C4-2B (cell line): Measurements from ENCODE around the gene VASH2.

Experiments
- H3K27ac ChIP-seq: fragments of 450-650 bp; 2 replicates; pipeline ENCODE4 v1.5.1; 2017
- ZFX ChIP-seq: fragments of 450-650 bp; IDR thresholded peaks from 2 replicates; pipeline ENCODE4 v1.6.1; 2017
- TF ChIP-seq, protein P1 (sequence below): fragments of 450-650 bp; conservative IDR thresholded peaks from 2 replicates; pipeline ENCODE4 v1.5.1; 2017; ENCODE audit warnings: mild to moderate bottlenecking

VASH2 gene

GRCh38 chr1:212945056-212945455, 5.3 kb upstream of the VASH2 start:
- H3K27ac ChIP-seq = peak overlapping the region; percentile 62; the same call in 1 of the 2 replicates
- TF ChIP-seq ZFX = no peak
- TF ChIP-seq, protein P1, sequence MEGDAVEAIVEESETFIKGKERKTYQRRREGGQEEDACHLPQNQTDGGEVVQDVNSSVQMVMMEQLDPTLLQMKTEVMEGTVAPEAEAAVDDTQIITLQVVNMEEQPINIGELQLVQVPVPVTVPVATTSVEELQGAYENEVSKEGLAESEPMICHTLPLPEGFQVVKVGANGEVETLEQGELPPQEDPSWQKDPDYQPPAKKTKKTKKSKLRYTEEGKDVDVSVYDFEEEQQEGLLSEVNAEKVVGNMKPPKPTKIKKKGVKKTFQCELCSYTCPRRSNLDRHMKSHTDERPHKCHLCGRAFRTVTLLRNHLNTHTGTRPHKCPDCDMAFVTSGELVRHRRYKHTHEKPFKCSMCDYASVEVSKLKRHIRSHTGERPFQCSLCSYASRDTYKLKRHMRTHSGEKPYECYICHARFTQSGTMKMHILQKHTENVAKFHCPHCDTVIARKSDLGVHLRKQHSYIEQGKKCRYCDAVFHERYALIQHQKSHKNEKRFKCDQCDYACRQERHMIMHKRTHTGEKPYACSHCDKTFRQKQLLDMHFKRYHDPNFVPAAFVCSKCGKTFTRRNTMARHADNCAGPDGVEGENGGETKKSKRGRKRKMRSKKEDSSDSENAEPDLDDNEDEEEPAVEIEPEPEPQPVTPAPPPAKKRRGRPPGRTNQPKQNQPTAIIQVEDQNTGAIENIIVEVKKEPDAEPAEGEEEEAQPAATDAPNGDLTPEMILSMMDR = no peak

DNA sequence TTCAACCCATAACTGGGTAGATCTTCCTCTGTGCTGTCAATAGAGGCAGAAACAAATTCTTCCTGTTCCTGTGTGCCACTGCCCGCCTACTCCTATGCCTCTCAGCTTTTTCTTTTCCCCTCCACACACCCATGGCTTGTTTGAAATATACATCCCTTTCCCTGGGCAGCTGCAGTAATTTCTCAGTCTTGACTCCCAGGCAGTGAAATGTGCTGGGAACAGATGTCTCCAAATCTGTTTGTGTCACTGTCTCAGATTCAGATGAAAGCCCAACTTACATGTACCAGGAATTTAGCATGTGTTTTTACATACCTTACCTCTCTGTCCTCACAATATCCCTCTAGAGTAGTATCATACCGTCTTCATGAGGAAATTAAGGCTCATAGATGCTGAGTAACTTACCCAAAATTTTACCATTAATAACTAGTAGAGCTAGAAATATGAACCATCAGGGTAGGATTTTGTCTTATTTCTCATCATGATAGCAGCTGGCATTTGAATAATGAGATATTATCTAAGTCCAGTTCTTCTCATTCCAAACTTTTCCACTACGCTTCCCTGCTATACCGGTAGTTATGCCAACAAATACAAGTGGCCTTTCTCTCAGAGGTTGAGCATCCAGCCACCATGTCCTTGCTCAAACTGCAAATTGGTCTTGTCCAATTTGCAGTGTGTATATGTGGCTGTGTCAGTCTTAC, 4.7 kb upstream of the VASH2 start:
- peak overlapping the region; percentile 62; the same call in 1 of the 2 replicates for H3K27ac ChIP-seq
- TF ChIP-seq, protein P1 = no peak
- TF ChIP-seq ZFX = no peak

- TF ChIP-seq ZFX = no peak
- TF ChIP-seq, protein P1 = no peak
- peak overlapping the region; percentile 62; the same call in 1 of the 2 replicates for H3K27ac ChIP-seq
Measured at GRCh38 chr1:212946872-212947271, 3.5 kb upstream of the VASH2 start.

- peak overlapping the region; percentile 53 for H3K27ac ChIP-seq
- TF ChIP-seq, protein P1 = no peak
- no peak for TF ChIP-seq ZFX
Measured at GRCh38 chr1:212949771-212950170, 570 bp upstream of the VASH2 start.

GRCh38 chr1:212951126-212951946, 995 bp downstream of the VASH2 start:
- peak overlapping the region; percentile 53 for H3K27ac ChIP-seq
- no peak for TF ChIP-seq ZFX
- TF ChIP-seq, protein P1 = no peak

GRCh38 chr1:212951947-212952640, 1.8 kb downstream of the VASH2 start:
- H3K27ac ChIP-seq = no peak overlapping the region
- TF ChIP-seq ZFX = no peak
- TF ChIP-seq, protein P1 = no peak

DNA sequence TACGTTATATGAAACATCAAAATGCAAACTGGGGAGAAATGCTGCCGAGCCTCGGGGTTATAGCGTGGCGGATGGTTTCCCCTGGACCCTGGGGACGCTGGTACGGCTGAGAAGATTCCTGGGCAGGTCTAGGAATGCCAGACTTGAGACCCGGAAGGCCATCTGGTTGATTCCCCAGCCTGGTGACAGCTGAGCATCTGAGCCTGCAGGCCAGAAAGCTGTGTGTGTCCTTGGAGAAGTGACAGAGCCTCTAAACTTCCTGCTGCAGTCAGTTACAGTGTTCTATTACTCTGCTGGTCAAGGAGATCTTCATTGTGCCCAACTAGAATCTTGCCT, 2.3 kb downstream of the VASH2 start:
- no peak for TF ChIP-seq ZFX
- TF ChIP-seq, protein P1 = no peak

More for the DNA sequence above, 2.3 kb downstream of the VASH2 start:
- H3K27ac ChIP-seq = no peak overlapping the region
